Esophagus squamous epithelium (tissue), 5 donors: ENCODE measurements around the gene WDR49. TPM values are rescaled to one million over a fixed set of nuclear protein-coding genes. Genes with fewer than 3 reads are reported as not detected.
"Not testable (repeated sequence)": the region's sequence is repeated elsewhere in the genome, so short reads cannot be mapped to it uniquely, and the experiment has no call there.

Source experiments
- DNase-seq: peaks from one replicate; lab custom pipeline; 2025; lab: John Stamatoyannopoulos, UW
- H3K27ac ChIP-seq, 4 donors: fragments of 200-600 bp; sonication (generic); one replicate each; pipeline ENCODE4 v1.5.1; 2016 to 2019; ENCODE audit warnings: mild to moderate bottlenecking in 1 of 4
- H3K27me3 ChIP-seq, 4 donors: fragments of 200-600 bp; sonication (generic); 1 replicate in 3 of 4; 2 replicates in 1 of 4; pipeline versions ENCODE4 v1.5.1 to v1.6.0; 2017 to 2021; ENCODE audit warnings: antibody characterized with exemption in 1 of 4
- H3K36me3 ChIP-seq, 3 donors: fragments of 200-600 bp; sonication (generic); one replicate each; pipeline ENCODE4 v1.5.1; 2016 to 2019
- H3K4me1 ChIP-seq, 3 donors: fragments of 200-600 bp; sonication (generic); one replicate each; pipeline ENCODE4 v1.5.1; 2017 to 2019
- H3K4me3 ChIP-seq, 4 donors: fragments of 200-600 bp; sonication (generic); 1 replicate in 3 of 4; 2 replicates in 1 of 4; pipeline ENCODE4 v1.5.1; 2016 to 2019; ENCODE audit warnings: mild to moderate bottlenecking in 2 of 4, moderate library complexity in 1 of 4
- H3K9me3 ChIP-seq, 3 donors: fragments of 200-600 bp; sonication (generic); one replicate each; pipeline ENCODE4 v1.5.1; 2016 to 2019
- POLR2A ChIP-seq, 4 donors: fragments of 450-650 bp; IDR thresholded peaks; one replicate each; pipeline ENCODE4 v1.6.1; 2017; ENCODE audit warnings: antibody characterized with exemption in 4 of 4, mild to moderate bottlenecking in 4 of 4, moderate library complexity in 3 of 4
- WGBS, 2 donors: methylation state at CpG; one replicate each; pipeline ENCODE4 v1.1.5; 2018; 5-methylcytosine and 5-hydroxymethylcytosine counted together
- intact Hi-C: fragments of 100-400 bp; cut with DNase I; formaldehyde crosslinking; loops from one replicate; pipeline ENCODE4 v1.15.0; 2022
- total RNA-seq, 4 donors: library from RNA; depleted of rRNA; stranded (reverse); fragments of >200 nt; gene quantifications; one replicate each; pipeline ENCODE4 v1.1.0, GENCODE V29; 2016
- TF ChIP-seq, protein P1 (sequence below), 6 experiments: fragments of 450-650 bp in 4 of 6; fragments of 200-600 bp in 2 of 6; sonication (generic) in 2 of 6; IDR thresholded peaks; one replicate each; pipeline ENCODE4 v1.5.1; 2016 to 2019; ENCODE audit warnings: antibody characterized with exemption in 6 of 6, mild to moderate bottlenecking in 4 of 6, moderate library complexity in 4 of 6
- donor health status: DM: yes; HTN: yes; CAD: no.

The WDR49 gene
- total RNA-seq, 4 donors from 2014 or later, result 1.9 to 9.5 (median 7.4) TPM; not detected in 1

GRCh38 chr3:167649746-167650145 lies 4.0 kb downstream of the WDR49 start:
- H3K9me3 ChIP-seq, result no peaks in the 10 kb centered on the region
- WGBS, 2 donors, result 82 to 100% methylated on average over 1 of the region's 1 CpG
- DNase-seq, result no peak
- no peak overlapping the region for H3K27ac ChIP-seq
- H3K4me3 ChIP-seq, result no peak overlapping the region
- intact Hi-C loops, result no loop called here
- H3K27me3 ChIP-seq, result no peaks in the 10 kb centered on the region
- H3K36me3 ChIP-seq, result no peaks in the 10 kb centered on the region
- TF ChIP-seq POLR2A (IDR thresholded peaks at IDR 0.05), result no peak
- TF ChIP-seq, protein P1, sequence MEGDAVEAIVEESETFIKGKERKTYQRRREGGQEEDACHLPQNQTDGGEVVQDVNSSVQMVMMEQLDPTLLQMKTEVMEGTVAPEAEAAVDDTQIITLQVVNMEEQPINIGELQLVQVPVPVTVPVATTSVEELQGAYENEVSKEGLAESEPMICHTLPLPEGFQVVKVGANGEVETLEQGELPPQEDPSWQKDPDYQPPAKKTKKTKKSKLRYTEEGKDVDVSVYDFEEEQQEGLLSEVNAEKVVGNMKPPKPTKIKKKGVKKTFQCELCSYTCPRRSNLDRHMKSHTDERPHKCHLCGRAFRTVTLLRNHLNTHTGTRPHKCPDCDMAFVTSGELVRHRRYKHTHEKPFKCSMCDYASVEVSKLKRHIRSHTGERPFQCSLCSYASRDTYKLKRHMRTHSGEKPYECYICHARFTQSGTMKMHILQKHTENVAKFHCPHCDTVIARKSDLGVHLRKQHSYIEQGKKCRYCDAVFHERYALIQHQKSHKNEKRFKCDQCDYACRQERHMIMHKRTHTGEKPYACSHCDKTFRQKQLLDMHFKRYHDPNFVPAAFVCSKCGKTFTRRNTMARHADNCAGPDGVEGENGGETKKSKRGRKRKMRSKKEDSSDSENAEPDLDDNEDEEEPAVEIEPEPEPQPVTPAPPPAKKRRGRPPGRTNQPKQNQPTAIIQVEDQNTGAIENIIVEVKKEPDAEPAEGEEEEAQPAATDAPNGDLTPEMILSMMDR (IDR thresholded peaks at IDR 0.05), result no peak
- peaks cover 3 to 44% (median 9%) of the 10 kb centered on the region in 3 donors for H3K4me1 ChIP-seq

DNA sequence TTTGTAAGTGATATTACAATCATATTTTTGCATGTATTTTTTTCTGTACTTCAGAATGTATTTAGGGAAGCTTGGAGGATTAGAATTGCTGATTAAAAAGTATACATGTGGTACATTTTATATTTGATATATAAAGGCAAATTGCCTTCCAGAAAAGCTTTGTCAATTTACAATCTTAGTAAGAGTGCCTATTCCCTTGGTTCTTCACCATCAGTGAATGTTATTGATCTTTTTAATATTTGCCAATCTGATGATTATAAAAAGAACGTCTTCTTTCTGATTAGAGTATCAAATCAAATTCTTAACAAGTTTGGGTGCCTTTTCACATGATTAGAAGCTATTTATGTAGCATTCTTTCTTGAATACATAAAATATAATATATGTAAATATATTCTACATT lies 9.1 kb downstream of the WDR49 start:
- WGBS, 2 donors, result 67 to 76% methylated on average over 1 of the region's 1 CpG
- no peak overlapping the region for H3K27ac ChIP-seq
- TF ChIP-seq, protein P1 (IDR thresholded peaks at IDR 0.05), result no peak
- no peak for TF ChIP-seq POLR2A (IDR thresholded peaks at IDR 0.05)
- DNase-seq, result no peak
- H3K9me3 ChIP-seq, result no peaks in the 10 kb centered on the region
- H3K27me3 ChIP-seq, result no peaks in the 10 kb centered on the region
- intact Hi-C loops, result no loop called here
- no peak overlapping the region for H3K4me3 ChIP-seq
- peaks cover 3 to 24% (median 4%) of the 10 kb centered on the region in 3 donors for H3K4me1 ChIP-seq
- H3K36me3 ChIP-seq, result no peaks in the 10 kb centered on the region

GRCh38 chr3:167631471-167631870 lies 22.3 kb downstream of the WDR49 start:
- no peak overlapping the region for H3K4me3 ChIP-seq
- WGBS, 2 donors, result 54 to 56% methylated on average over 5 of the region's 5 CpGs
- intact Hi-C loops, result no loop called here

DNA sequence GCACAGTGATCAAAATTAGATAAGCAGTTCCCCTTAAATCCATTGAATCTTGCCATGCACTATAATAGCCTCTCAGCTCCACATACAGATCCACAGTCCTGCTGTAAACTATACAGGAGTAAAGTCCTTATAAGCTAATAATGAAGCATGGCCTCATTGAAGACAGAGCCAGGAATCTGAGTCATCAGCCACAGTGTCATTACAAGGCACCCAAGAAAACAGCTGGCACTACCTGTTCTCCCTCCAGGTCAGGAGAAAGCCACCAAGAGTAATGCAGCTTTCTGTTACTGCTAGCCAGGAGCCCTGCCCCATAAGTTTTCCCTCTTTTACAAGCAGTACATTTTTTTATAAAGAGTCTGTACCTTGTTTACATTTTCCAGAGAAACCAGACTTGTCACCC lies 27.3 kb downstream of the WDR49 start:
- no peaks in the 10 kb centered on the region for H3K27me3 ChIP-seq
- peaks cover 0 to 8% (median 0%) of the 10 kb centered on the region in 3 donors for H3K4me1 ChIP-seq
- intact Hi-C loops, result no loop called here
- no peaks in the 10 kb centered on the region for H3K36me3 ChIP-seq
- H3K9me3 ChIP-seq, result no peaks in the 10 kb centered on the region
- TF ChIP-seq POLR2A (IDR thresholded peaks at IDR 0.05), result no peak
- TF ChIP-seq, protein P1 (IDR thresholded peaks at IDR 0.05), result no peak
- DNase-seq, result no peak
- no peak overlapping the region for H3K27ac ChIP-seq
- H3K4me3 ChIP-seq, result no peak overlapping the region

More at GRCh38 chr3:167631471-167631870, 22.3 kb downstream of the WDR49 start:
- TF ChIP-seq, protein P1 (IDR thresholded peaks at IDR 0.05), result no peak
- TF ChIP-seq POLR2A (IDR thresholded peaks at IDR 0.05), result no peak
- no peaks in the 10 kb centered on the region for H3K9me3 ChIP-seq
- DNase-seq, result no peak
- H3K36me3 ChIP-seq, result no peaks in the 10 kb centered on the region
- H3K27me3 ChIP-seq, result no peaks in the 10 kb centered on the region
- H3K4me1 ChIP-seq, result peaks cover 0 to 5% (median 0%) of the 10 kb centered on the region in 3 donors
- H3K27ac ChIP-seq, result no peak overlapping the region

GRCh38 chr3:167615030-167615429 lies 38.7 kb downstream of the WDR49 start:
- Histone ChIP-seq H3K27me3 (no peaks in the 10 kb centered on the region), H3K4me1 (no peaks in the 10 kb centered on the region), H3K4me3 (no peak overlapping the region), H3K36me3 (no peaks in the 10 kb centered on the region), H3K9me3 (no peaks in the 10 kb centered on the region), H3K27ac (no peak overlapping the region)
- WGBS, 2 donors, result 72 to 82% methylated on average over 3 of the region's 3 CpGs
- TF ChIP-seq POLR2A (IDR thresholded peaks at IDR 0.05), result no peak
- TF ChIP-seq, protein P1 (IDR thresholded peaks at IDR 0.05), result no peak
- intact Hi-C loops, result no loop called here
- no peak for DNase-seq

GRCh38 chr3:167614196-167614595 lies 39.5 kb downstream of the WDR49 start:
- H3K4me3 ChIP-seq, H3K27ac ChIP-seq, H3K27me3 ChIP-seq, H3K4me1 ChIP-seq, DNase-seq, intact Hi-C loops, H3K36me3 ChIP-seq, H3K9me3 ChIP-seq: not testable (repeated sequence)
- WGBS, 2 donors, result 73 to 74% methylated on average over 5 of the region's 5 CpGs
